Activated gamma-delta T cell treated with Interleukin-2 at 50 U/mL for 16 hours (primary cell): Measurements from ENCODE around the gene KLF3.

ENCODE experiments used
- DNase-seq: peaks from one replicate; pipeline ENCODE4 v3.0.0-alpha.2; 2020

KLF3 gene

GRCh38 chr4:38659346-38659745 lies 4.7 kb upstream of the KLF3 start:
- no peak for DNase-seq

GRCh38 chr4:38660838-38661237 lies 3.2 kb upstream of the KLF3 start:
- DNase-seq: no peak

GRCh38 chr4:38661371-38661770 lies 2.6 kb upstream of the KLF3 start:
- DNase-seq: no peak

GRCh38 chr4:38662522-38663089 lies 1.4 kb upstream of the KLF3 start:
- DNase-seq: no peak

GRCh38 chr4:38663090-38663800 lies 754 bp upstream of the KLF3 start:
- no peak for DNase-seq

- peak; percentile 38 for DNase-seq
These were observed 855 bp downstream of the KLF3 start for GRCh38 chr4:38664706-38665401.

GRCh38 chr4:38665551-38666411 lies 1.8 kb downstream of the KLF3 start:
- DNase-seq: no peak

GRCh38 chr4:38666766-38667084 lies 2.7 kb downstream of the KLF3 start:
- DNase-seq: no peak

GRCh38 chr4:38667085-38667893 lies 3.3 kb downstream of the KLF3 start:
- peak; percentile 61 for DNase-seq

- DNase-seq: no peak
These were observed 4.4 kb downstream of the KLF3 start for GRCh38 chr4:38668203-38668971.

- no peak for DNase-seq
These were observed 5.2 kb downstream of the KLF3 start for GRCh38 chr4:38669208-38669607.

GRCh38 chr4:38670109-38670901 lies 6.3 kb downstream of the KLF3 start:
- DNase-seq: no peak

- DNase-seq: no peak
These were observed 7.1 kb downstream of the KLF3 start for GRCh38 chr4:38670939-38671591.

- DNase-seq: no peak
These were observed 7.6 kb downstream of the KLF3 start for GRCh38 chr4:38671592-38671940.

- DNase-seq: no peak
These were observed 8.0 kb downstream of the KLF3 start for GRCh38 chr4:38672074-38672396.

GRCh38 chr4:38672397-38673129 lies 8.6 kb downstream of the KLF3 start:
- DNase-seq: no peak

- no peak for DNase-seq
These were observed 9.4 kb downstream of the KLF3 start for GRCh38 chr4:38673130-38673978.

- DNase-seq: no peak
These were observed 10.5 kb downstream of the KLF3 start for GRCh38 chr4:38674258-38675144.
